K562 treated with DMSO at 1 percent for 48 hours (cell line): Measurements from ENCODE around the gene CRYBG1. TPM values are rescaled to one million over a fixed set of nuclear protein-coding genes. Genes with fewer than 3 reads are reported as not detected.

Source experiments
- total RNA-seq: library from RNA; unstranded; fragments of 300-600 nt; gene quantifications from 2 replicates; pipeline ENCODE4 v1.2.3, GENCODE V29; 2022; ENCODE audit warnings: low replicate concordance; ENCODE audit errors: extremely low read depth

CRYBG1 gene, protein sequence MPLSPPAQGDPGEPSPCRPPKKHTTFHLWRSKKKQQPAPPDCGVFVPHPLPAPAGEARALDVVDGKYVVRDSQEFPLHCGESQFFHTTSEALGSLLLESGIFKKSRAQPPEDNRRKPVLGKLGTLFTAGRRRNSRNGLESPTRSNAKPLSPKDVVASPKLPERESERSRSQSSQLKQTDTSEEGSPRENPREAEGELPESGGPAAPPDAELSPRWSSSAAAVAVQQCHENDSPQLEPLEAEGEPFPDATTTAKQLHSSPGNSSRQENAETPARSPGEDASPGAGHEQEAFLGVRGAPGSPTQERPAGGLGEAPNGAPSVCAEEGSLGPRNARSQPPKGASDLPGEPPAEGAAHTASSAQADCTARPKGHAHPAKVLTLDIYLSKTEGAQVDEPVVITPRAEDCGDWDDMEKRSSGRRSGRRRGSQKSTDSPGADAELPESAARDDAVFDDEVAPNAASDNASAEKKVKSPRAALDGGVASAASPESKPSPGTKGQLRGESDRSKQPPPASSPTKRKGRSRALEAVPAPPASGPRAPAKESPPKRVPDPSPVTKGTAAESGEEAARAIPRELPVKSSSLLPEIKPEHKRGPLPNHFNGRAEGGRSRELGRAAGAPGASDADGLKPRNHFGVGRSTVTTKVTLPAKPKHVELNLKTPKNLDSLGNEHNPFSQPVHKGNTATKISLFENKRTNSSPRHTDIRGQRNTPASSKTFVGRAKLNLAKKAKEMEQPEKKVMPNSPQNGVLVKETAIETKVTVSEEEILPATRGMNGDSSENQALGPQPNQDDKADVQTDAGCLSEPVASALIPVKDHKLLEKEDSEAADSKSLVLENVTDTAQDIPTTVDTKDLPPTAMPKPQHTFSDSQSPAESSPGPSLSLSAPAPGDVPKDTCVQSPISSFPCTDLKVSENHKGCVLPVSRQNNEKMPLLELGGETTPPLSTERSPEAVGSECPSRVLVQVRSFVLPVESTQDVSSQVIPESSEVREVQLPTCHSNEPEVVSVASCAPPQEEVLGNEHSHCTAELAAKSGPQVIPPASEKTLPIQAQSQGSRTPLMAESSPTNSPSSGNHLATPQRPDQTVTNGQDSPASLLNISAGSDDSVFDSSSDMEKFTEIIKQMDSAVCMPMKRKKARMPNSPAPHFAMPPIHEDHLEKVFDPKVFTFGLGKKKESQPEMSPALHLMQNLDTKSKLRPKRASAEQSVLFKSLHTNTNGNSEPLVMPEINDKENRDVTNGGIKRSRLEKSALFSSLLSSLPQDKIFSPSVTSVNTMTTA (N-terminal part only)
- total RNA-seq: not detected in 2 replicates

DNA sequence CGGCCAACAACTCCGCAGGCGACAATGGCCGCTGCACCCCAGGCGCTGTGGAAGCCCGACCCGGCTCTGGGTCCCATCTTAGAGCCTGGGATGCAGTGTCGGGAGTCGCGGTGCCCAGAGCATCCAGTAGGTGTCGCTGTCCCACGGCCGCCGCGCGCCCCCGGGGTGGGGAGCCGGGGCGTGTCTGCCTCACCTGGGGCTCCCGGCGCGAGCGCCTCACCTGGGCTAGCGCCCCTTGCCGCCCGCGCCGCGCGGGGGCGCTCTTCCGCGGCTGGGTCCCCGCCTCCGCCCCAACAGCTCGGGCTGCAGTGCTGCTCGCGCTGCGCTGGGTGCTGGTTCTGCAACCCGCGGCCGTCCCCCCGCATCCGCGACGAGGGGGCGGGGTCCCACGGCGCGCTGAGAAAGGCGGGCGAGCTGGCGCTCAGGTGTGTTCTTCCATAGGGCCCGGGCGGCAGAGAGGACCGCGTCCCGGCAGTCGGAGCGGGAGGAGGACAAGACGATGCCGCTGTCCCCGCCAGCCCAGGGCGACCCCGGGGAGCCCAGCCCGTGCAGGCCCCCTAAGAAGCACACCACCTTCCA lies at the start of gene CRYBG1:
Gene CRYBG1 (plus strand): TSS at position 308 of the 579 bp plus-strand sequence. CDS start 192 bp downstream, at position 500.

DNA sequence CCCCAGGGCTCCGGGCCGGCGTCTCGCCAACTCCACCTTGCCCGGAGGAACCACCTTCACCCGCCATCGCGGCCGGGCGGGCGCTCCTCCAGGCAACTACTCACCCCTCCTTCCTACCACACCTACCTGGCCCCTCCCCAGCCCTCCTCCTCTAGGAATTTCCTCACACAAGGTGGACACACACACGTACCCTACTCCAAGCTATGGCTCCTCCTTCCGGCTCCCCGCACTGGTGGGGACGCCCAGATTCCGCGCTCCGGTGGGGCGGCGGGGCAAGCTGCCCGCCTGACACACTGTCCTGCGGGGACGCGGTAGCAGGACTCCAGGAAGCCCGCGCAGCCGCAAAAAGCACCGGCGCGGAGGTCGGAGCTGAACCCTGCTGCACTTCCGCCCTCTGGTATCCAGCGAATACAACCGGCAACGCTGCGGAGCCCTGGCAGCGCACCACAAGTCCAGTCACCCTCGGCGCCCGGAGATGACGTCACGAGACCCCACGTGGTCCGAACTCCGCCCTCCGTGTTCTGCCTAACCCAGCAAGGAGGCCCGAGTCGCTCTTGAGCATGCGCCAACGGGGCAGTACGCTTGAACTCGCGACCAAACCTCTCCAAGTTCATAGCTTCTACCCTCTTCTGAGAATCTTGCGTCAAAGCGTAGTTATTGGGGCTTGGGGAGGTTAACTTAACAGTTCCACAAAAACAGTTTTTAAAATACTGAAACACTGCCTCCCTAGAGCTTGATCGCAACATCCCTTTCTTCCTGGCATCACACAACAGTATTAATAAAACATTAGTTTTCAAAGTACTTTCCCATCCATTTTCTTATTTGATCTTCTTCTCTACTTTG lies 35.0 kb upstream of the CRYBG1 start, which contains the start of gene ATG5:
Gene ATG5 (minus strand): TSS at position 425 of the 843 bp plus-strand sequence. CDS start 9,552 bp downstream, outside the sequence.

Other genes starting within 250 kb of the CRYBG1 start
- gene ATG5, start 35.0 kb upstream of the CRYBG1 start, total RNA-seq: not detected in 2 replicates